Endothelial cell of umbilical vein (primary cell): ENCODE data around the gene HMBS. TPM values are rescaled to one million over a fixed set of nuclear protein-coding genes. Genes with fewer than 3 reads are reported as not detected.

Source experiments
- BruUV-seq: library from RNA; stranded (reverse); fragments of 400-500 nt; replicated peaks from 2 replicates; lab custom pipeline; 2021; lab: Mats Ljungman, UMichigan
- CTCF ChIA-PET: fragments of 300-600, 350-600 bp; sonication (Branson Sonifier 250); formaldehyde crosslinking; loops from one replicate; lab custom pipeline; 2021; ENCODE audit warnings: antibody characterized with exemption, inconsistent platforms; lab: Charles Lee
- POLR2A ChIA-PET: fragments of 300-600, 350-600 bp; sonication (Branson Sonifier 250); formaldehyde crosslinking; loops from one replicate; lab custom pipeline; 2021; ENCODE audit warnings: antibody characterized with exemption, inconsistent platforms; lab: Charles Lee
- DNase-seq: peaks from one replicate; pipeline ENCODE4 v3.0.0-alpha.2; 2011; ENCODE audit warnings: low read depth, low spot score
- FAIRE-seq: peaks from 2 replicates; lab custom pipeline; 2011; peaks lifted over from hg19 to GRCh38; lab: Jason Lieb, UNC
- H2AFZ ChIP-seq: 2 replicates; pipeline ENCODE4 v1.6.0; 2012; ENCODE audit warnings: low read depth, low read length, control low read depth, inconsistent platforms
- H3K27ac ChIP-seq: 2 replicates; pipeline ENCODE4 v1.5.1; 2011; ENCODE audit warnings: low read depth, mild to moderate bottlenecking, control low read depth, low read length, moderate library complexity; ENCODE audit not compliant: insufficient read depth
- H3K27me3 ChIP-seq, 2 experiments: 2 replicates each; pipeline versions ENCODE4 v1.6.0 to v1.6.1; 2011; ENCODE audit warnings: low read length in 2 of 2, mixed read lengths in 1 of 2; ENCODE audit not compliant: control insufficient read depth in 2 of 2, insufficient read depth in 2 of 2
- H3K36me3 ChIP-seq, 2 experiments: 2 replicates in 1 of 2; 3 replicates in 1 of 2; pipeline ENCODE4 v1.5.1; 2011; ENCODE audit warnings: low read length in 2 of 2, mild to moderate bottlenecking in 1 of 2, moderate library complexity in 1 of 2; ENCODE audit not compliant: control insufficient read depth in 2 of 2, insufficient read depth in 2 of 2; ENCODE audit errors: extremely low read depth in 1 of 2
- H3K4me1 ChIP-seq: 3 replicates; pipeline ENCODE4 v1.5.1; 2011; ENCODE audit warnings: mild to moderate bottlenecking, low read length; ENCODE audit not compliant: control insufficient read depth, insufficient read depth; ENCODE audit errors: extremely low read depth
- H3K4me2 ChIP-seq: 2 replicates; pipeline ENCODE4 v1.6.1; 2011; ENCODE audit warnings: low read length, control low read depth, mixed read lengths; ENCODE audit not compliant: insufficient read depth
- H3K4me3 ChIP-seq, 3 experiments: fragments of 200-600 bp in 1 of 3; sonication (generic), shearing (Covaris generic) in 1 of 3; replicated peaks in 1 of 3; 2 replicates each; pipeline ENCODE4 v1.5.1; 2011 to 2016; ENCODE audit warnings: control low read depth in 3 of 3, low read length in 3 of 3, mild to moderate bottlenecking in 2 of 3, inconsistent platforms in 1 of 3, low read depth in 1 of 3, moderate library complexity in 1 of 3; ENCODE audit not compliant: insufficient read depth in 1 of 3
- H3K79me2 ChIP-seq: 2 replicates; pipeline ENCODE4 v1.6.0; 2012; ENCODE audit warnings: low read length, inconsistent platforms; ENCODE audit not compliant: control insufficient read depth, insufficient read depth
- H3K9ac ChIP-seq: replicated peaks from 2 replicates; pipeline ENCODE3; 2011; ENCODE audit warnings: low read length, control low read depth; ENCODE audit not compliant: insufficient read depth; ENCODE audit errors: extremely low read depth
- H3K9me1 ChIP-seq: replicated peaks from 3 replicates; pipeline ENCODE4 v1.6.0; 2011; ENCODE audit warnings: mild to moderate bottlenecking, low read length; ENCODE audit not compliant: control insufficient read depth, insufficient read depth; ENCODE audit errors: extremely low read depth
- H3K9me3 ChIP-seq: replicated peaks from 2 replicates; pipeline ENCODE4 v1.5.1; 2012; ENCODE audit warnings: low read length, inconsistent platforms; ENCODE audit not compliant: control insufficient read depth, insufficient read depth
- H4K20me1 ChIP-seq: replicated peaks from 2 replicates; pipeline ENCODE3; 2011; ENCODE audit warnings: mild to moderate bottlenecking, low read length; ENCODE audit not compliant: control insufficient read depth, insufficient read depth; ENCODE audit errors: extremely low read depth
- EZH2 ChIP-seq: IDR thresholded peaks from 2 replicates; pipeline ENCODE4 v1.6.1; 2012; ENCODE audit warnings: borderline replicate concordance, low read depth, mild to moderate bottlenecking, moderate library complexity, low read length, inconsistent platforms; ENCODE audit not compliant: severe bottlenecking
- FOS ChIP-seq: IDR thresholded peaks from 2 replicates; pipeline ENCODE4 v1.6.1; 2011; ENCODE audit warnings: mild to moderate bottlenecking, low read length, moderate library complexity, borderline replicate concordance; ENCODE audit not compliant: insufficient read depth
- JUN ChIP-seq: IDR thresholded peaks from 2 replicates; pipeline ENCODE4 v1.6.1; 2011; ENCODE audit warnings: borderline replicate concordance, low read depth; ENCODE audit not compliant: insufficient read length, insufficient read depth
- POLR2AphosphoS5 ChIP-seq: IDR thresholded peaks from 2 replicates; pipeline ENCODE4 v1.6.1; 2012; ENCODE audit warnings: low read depth, mild to moderate bottlenecking, control low read depth, low read length, moderate library complexity; ENCODE audit not compliant: insufficient read depth
- dilution Hi-C: fragments of 300-500 bp; cut with MboI; formaldehyde crosslinking; loops from one replicate; pipeline ENCODE4 v1.15.0; 2019; ENCODE audit warnings: low sequenced_read_pairs; ENCODE audit not compliant: extremely low pct_ligation_motif_present
- intact Hi-C: fragments of 100-400 bp; cut with micrococcal nuclease; formaldehyde crosslinking; loops from one replicate; pipeline ENCODE4 v1.10.0; 2022
- polyA plus RNA-seq, 4 experiments: library from polyadenylated mRNA; depleted of rRNA in 3 of 4; stranded (reverse) in 3 of 4; unstranded in 1 of 4; fragments of >200 nt; gene quantifications; 2 replicates each; pipeline versions ENCODE4 v1.2.1 to v1.2.3, GENCODE V29; 2011 to 2012; ENCODE audit warnings: missing spikeins in 1 of 4
- total RNA-seq: library from RNA; stranded (reverse); gene quantifications from 2 replicates; pipeline ENCODE4 v1.2.3, GENCODE V29; 2021
- TF ChIP-seq, protein P1 (sequence below), 2 donors: IDR thresholded peaks; 1 replicate in 1 of 2; 2 replicates in 1 of 2; pipeline ENCODE4 v1.5.1; 2011; ENCODE audit warnings: low read length in 2 of 2, mild to moderate bottlenecking in 2 of 2, moderate library complexity in 2 of 2, control low read depth in 1 of 2, inconsistent platforms in 1 of 2, low read depth in 1 of 2; ENCODE audit not compliant: insufficient read depth in 1 of 2; ENCODE audit errors: extremely low read depth in 1 of 2

Gene HMBS
- total and polyA plus RNA-seq, 2 donors (not counting 3 experiments of a cell fraction or from before 2014, with no cell fraction given): 13.5 to 24.8 TPM

- no peaks in the 10 kb centered on the region for H3K79me2 ChIP-seq
- H3K27ac ChIP-seq: no peak overlapping the region
- no peak for DNase-seq
- POLR2A ChIA-PET: no interaction called here
- TF ChIP-seq POLR2AphosphoS5 (no peak), JUN (no peak), FOS (no peak), EZH2 (no peak)
- TF ChIP-seq, protein P1, sequence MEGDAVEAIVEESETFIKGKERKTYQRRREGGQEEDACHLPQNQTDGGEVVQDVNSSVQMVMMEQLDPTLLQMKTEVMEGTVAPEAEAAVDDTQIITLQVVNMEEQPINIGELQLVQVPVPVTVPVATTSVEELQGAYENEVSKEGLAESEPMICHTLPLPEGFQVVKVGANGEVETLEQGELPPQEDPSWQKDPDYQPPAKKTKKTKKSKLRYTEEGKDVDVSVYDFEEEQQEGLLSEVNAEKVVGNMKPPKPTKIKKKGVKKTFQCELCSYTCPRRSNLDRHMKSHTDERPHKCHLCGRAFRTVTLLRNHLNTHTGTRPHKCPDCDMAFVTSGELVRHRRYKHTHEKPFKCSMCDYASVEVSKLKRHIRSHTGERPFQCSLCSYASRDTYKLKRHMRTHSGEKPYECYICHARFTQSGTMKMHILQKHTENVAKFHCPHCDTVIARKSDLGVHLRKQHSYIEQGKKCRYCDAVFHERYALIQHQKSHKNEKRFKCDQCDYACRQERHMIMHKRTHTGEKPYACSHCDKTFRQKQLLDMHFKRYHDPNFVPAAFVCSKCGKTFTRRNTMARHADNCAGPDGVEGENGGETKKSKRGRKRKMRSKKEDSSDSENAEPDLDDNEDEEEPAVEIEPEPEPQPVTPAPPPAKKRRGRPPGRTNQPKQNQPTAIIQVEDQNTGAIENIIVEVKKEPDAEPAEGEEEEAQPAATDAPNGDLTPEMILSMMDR (IDR thresholded peaks at IDR 0.05; ENCODE audit: extremely low read depth in 1 of 2, insufficient read depth in 1 of 2, low read depth in 1 of 2, low read length in 2 of 2): no peak
- H3K9ac ChIP-seq: no peak overlapping the region
- dilution Hi-C loops: no loop called here
- no peaks in the 10 kb centered on the region for H3K9me3 ChIP-seq
- peaks cover 10 to 42% of the 10 kb centered on the region in 2 experiments for H3K36me3 ChIP-seq
- intact Hi-C loops: no loop called here
- BruUV-seq: no TSS peak
- CTCF ChIA-PET: interaction anchor here (1.8 kb wide), 1 partner anchor 11 kb away, joined by 6 read pairs; the partner anchor contains the start of gene VPS11
- H3K4me2 ChIP-seq: no peak overlapping the region
- H3K4me1 ChIP-seq: no peaks in the 10 kb centered on the region
- no peak overlapping the region for H3K4me3 ChIP-seq
- H2AFZ ChIP-seq: no peak overlapping the region
- H3K9me1 ChIP-seq: no peaks in the 10 kb centered on the region
- H3K27me3 ChIP-seq: no peaks in the 10 kb centered on the region
- no peaks in the 10 kb centered on the region for H4K20me1 ChIP-seq
- no peak for FAIRE-seq
Observed at GRCh38 chr11:119078675-119079420, 5.8 kb upstream of the HMBS start.
